Stomach (tissue), 9 donors: ENCODE results near the gene FNDC3B. TPM values are rescaled to one million over a fixed set of nuclear protein-coding genes. Genes with fewer than 3 reads are reported as not detected.

Source experiments
- DNase-seq, 2 donors: peaks; one replicate each; pipeline versions ENCODE4 v3.0.0 to v3.0.0-alpha.2; 2013 to 2019
- H3K27ac ChIP-seq, 5 donors: fragments of 200-600 bp in 4 of 5; sonication (generic) in 4 of 5; one replicate each; pipeline ENCODE4 v1.5.1; 2013 to 2019; ENCODE audit warnings: mild to moderate bottlenecking in 1 of 5, moderate library complexity in 1 of 5
- H3K27me3 ChIP-seq, 3 donors: fragments of 200-600 bp; sonication (generic); one replicate each; pipeline ENCODE4 v1.5.1; 2017 to 2019; ENCODE audit warnings: mixed run types in 1 of 3
- H3K36me3 ChIP-seq, 4 donors: fragments of 200-600 bp; sonication (generic); 1 replicate in 3 of 4; 2 replicates in 1 of 4; pipeline ENCODE4 v1.5.1; 2016 to 2019
- H3K4me1 ChIP-seq, 4 donors: fragments of 200-600 bp; sonication (generic); one replicate each; pipeline ENCODE4 v1.5.1; 2016 to 2019
- H3K4me3 ChIP-seq, 4 donors: fragments of 200-600 bp; sonication (generic) in 3 of 4; one replicate each; pipeline ENCODE4 v1.5.1; 2016 to 2019; ENCODE audit warnings: mild to moderate bottlenecking in 1 of 4
- H3K9me3 ChIP-seq, 4 donors: fragments of 200-600 bp; sonication (generic); one replicate each; pipeline ENCODE4 v1.5.1; 2016 to 2019
- EP300 ChIP-seq: sonication (generic); formaldehyde crosslinking; IDR thresholded peaks from one replicate; pipeline ENCODE4 v1.6.1; 2017; ENCODE audit warnings: antibody characterized with exemption
- POLR2A ChIP-seq, 4 donors: fragments of 450-650 bp; IDR thresholded peaks; one replicate each; pipeline ENCODE4 v1.6.1; 2016; ENCODE audit warnings: antibody characterized with exemption in 4 of 4, control low read depth in 2 of 4, mild to moderate bottlenecking in 1 of 4, moderate library complexity in 1 of 4
- POLR2AphosphoS5 ChIP-seq, 3 donors: sonication (generic); formaldehyde crosslinking; IDR thresholded peaks; one replicate each; pipeline ENCODE4 v1.6.1; 2016; ENCODE audit warnings: antibody characterized with exemption in 3 of 3
- WGBS, 5 donors: extraction: QIAGEN DNeasy Blood & Tissue Kit in 3 of 5; methylation state at CpG; one replicate each; pipeline versions ENCODE4 v1.1.5 to v1.1.7; 2013 to 2018; 5-methylcytosine and 5-hydroxymethylcytosine counted together
- intact Hi-C: fragments of 100-400 bp; cut with DNase I; formaldehyde crosslinking; loops from one replicate; pipeline ENCODE4 v1.15.1; 2023; ENCODE audit warnings: low total_unique reads
- polyA plus RNA-seq, 3 donors: library from polyadenylated mRNA; stranded (reverse); fragments of 200-250 nt; gene quantifications; one replicate each; pipeline ENCODE4 v1.2.3, GENCODE V29; 2013
- total RNA-seq, 5 donors: library from RNA; depleted of rRNA; stranded (reverse); fragments of >200 nt; gene quantifications; one replicate each; pipeline versions ENCODE4 v1.1.0 to v1.2.3, GENCODE V29; 2014 to 2016
- TF ChIP-seq, protein P1 (sequence below), 7 experiments: fragments of 450-650 bp in 4 of 7; fragments of 200-600 bp in 3 of 7; sonication (generic) in 3 of 7; IDR thresholded peaks; one replicate each; pipeline ENCODE4 v1.5.1; 2016 to 2019; ENCODE audit warnings: antibody characterized with exemption in 7 of 7, control low read depth in 2 of 7, mild to moderate bottlenecking in 1 of 7
- donor health status: healthy with polysubstance abuse.
- donor health status: Bipolar disorder and iron deficiency.
- donor health status: healthy.

Gene FNDC3B
- total and polyA plus RNA-seq, 8 donors: 6.0 to 229 (median 53.7) TPM

DNA sequence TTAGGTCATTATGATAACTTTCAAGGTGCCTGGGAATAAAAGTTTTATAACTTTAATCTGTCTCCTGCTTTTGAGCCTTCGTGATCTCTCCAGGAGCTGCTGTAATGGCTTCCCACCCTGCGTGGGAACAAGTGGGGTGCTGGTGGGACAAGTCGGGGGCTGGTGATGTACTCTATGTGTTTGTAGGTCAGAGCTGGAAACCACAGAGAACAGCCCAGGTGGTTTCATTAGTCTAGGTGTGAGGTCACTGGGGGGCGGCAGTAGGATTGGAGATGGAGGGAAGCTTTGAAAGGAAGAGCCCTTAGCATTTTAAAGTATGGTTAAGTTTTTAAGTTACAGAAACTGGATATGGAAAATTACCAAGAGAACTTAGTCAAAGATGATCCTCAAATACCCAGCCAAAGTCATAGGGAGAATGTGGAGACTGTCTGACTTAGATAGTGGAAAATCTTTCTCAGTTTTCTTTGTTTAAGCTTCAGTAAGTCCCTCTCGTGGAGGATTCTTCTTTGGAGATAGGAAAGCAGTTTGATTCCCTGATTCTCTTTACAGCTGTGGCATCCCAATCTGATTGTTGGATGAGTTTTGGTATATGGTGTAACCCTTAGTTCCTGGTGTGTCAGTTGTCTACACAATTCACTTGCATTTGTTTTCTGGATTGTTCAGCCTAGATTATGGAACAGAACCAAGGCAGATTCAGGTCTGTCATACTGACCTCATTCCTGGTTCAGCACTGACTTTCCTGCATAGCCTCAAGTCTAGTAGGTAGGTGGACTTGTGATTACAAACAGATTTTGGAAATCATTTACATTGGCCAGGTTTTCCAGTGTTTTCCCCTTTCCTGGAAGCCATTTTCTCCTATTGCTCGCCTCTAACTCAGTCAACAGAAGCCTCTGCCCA is 115.6 kb downstream of the FNDC3B start:
- no peak for DNase-seq
- H3K9me3 ChIP-seq: no peaks in the 10 kb centered on the region
- H3K27ac ChIP-seq: peak overlapping the region; percentile 72 to 96 (median 89)
- intact Hi-C loops: no loop called here
- no peak overlapping the region for H3K4me3 ChIP-seq
- WGBS, 5 donors: 65 to 79% (median 77%) methylated on average over 6 of the region's 6 CpGs
- H3K36me3 ChIP-seq: no peaks in the 10 kb centered on the region
- H3K4me1 ChIP-seq: peaks cover 61 to 90% (median 74%) of the 10 kb centered on the region in 4 donors
- no peaks in the 10 kb centered on the region for H3K27me3 ChIP-seq
- TF ChIP-seq POLR2AphosphoS5 (IDR thresholded peaks at IDR 0.05) (no peak), EP300 (no peak), POLR2A (IDR thresholded peaks at IDR 0.05) (no peak)
- TF ChIP-seq, protein P1, sequence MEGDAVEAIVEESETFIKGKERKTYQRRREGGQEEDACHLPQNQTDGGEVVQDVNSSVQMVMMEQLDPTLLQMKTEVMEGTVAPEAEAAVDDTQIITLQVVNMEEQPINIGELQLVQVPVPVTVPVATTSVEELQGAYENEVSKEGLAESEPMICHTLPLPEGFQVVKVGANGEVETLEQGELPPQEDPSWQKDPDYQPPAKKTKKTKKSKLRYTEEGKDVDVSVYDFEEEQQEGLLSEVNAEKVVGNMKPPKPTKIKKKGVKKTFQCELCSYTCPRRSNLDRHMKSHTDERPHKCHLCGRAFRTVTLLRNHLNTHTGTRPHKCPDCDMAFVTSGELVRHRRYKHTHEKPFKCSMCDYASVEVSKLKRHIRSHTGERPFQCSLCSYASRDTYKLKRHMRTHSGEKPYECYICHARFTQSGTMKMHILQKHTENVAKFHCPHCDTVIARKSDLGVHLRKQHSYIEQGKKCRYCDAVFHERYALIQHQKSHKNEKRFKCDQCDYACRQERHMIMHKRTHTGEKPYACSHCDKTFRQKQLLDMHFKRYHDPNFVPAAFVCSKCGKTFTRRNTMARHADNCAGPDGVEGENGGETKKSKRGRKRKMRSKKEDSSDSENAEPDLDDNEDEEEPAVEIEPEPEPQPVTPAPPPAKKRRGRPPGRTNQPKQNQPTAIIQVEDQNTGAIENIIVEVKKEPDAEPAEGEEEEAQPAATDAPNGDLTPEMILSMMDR (IDR thresholded peaks at IDR 0.05): no peak

DNA sequence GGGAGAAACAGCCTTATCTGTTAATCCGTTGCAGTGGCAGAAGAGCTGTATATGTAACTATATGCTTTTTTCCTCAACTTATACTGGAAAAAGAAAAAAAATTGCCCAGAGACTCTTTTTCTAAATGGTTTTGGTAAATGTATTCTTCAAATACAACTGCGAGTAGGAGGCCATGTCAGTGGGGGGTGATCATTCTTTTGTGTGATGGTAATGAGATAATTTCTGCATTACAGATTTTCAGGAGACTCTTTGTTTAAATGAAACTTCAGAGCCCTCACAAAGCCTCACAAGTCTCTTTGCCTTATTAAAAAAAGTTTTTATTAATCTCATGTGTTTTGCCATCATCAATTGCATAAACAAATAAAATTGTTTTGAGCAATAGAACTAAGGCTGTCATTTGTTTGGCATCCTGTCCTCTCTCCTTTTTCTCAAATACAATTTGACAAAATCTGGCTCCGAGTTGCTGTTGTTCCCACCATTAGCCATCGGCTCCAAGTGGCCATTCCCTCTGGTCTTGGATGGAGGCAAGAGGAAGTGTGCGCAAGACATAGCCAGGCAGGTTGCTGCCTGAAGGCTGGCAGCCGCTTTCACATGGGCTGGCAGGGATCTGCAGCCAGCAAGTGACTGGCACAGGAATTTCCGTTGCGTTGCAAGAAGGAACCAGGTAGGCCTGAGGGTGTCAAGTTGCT is 116.7 kb downstream of the FNDC3B start:
- Histone ChIP-seq H3K36me3 (no peaks in the 10 kb centered on the region), H3K4me1 (peaks cover 63 to 94% (median 78%) of the 10 kb centered on the region in 4 donors), H3K27me3 (no peaks in the 10 kb centered on the region), H3K27ac (peak overlapping the region; percentile 33 to 96 (median 89)), H3K9me3 (no peaks in the 10 kb centered on the region), H3K4me3 (no peak overlapping the region)
- DNase-seq: peak; percentile 47 to 85
- 33 to 49% (median 43%) methylated on average over 8 of the region's 8 CpGs for WGBS, 5 donors
- intact Hi-C loops: no loop called here
- TF ChIP-seq, protein P1 (IDR thresholded peaks at IDR 0.05): no peak
- TF ChIP-seq POLR2AphosphoS5 (IDR thresholded peaks at IDR 0.05) (peak in 2 of 3 donors; percentile 62 to 75), POLR2A (IDR thresholded peaks at IDR 0.05) (no peak), EP300 (no peak)

DNA sequence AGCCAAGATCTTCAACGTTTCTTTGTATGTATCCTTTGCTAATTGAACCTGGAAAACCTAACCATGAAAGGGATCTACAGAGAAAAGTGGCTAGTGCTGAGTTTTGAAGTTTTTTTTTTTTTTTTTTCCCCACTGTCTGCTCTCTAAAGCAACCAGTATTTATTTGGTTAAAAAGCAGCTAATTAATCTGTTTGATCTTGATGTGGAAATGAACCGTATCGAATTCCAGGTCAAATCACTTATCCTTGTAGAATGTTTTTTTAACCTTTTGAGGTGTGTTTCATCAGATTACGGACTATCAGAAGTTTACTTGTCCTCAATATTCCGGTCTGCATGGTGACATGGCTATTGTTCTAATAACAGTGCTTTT is 117.2 kb downstream of the FNDC3B start:
- H3K4me3 ChIP-seq: no peak overlapping the region
- H3K4me1 ChIP-seq: peaks cover 63 to 89% (median 75%) of the 10 kb centered on the region in 4 donors
- intact Hi-C loops: no loop called here

More for the DNA sequence above, 117.2 kb downstream of the FNDC3B start:
- Histone ChIP-seq H3K27me3 (no peaks in the 10 kb centered on the region), H3K27ac (peak overlapping the region; percentile 33 to 96 (median 89)), H3K9me3 (no peaks in the 10 kb centered on the region), H3K36me3 (peaks cover 0 to 2% (median 0%) of the 10 kb centered on the region in 4 donors)
- no peak for TF ChIP-seq POLR2AphosphoS5 (IDR thresholded peaks at IDR 0.05)
- TF ChIP-seq, protein P1 (IDR thresholded peaks at IDR 0.05): no peak
- no peak for TF ChIP-seq POLR2A (IDR thresholded peaks at IDR 0.05)
- no peak for TF ChIP-seq EP300
- 21 to 33% (median 30%) methylated on average over 5 of the region's 5 CpGs for WGBS, 5 donors
- DNase-seq: no peak
